ENCODE results near the gene RFX3. TPM values are rescaled to one million over a fixed set of nuclear protein-coding genes. Genes with fewer than 3 reads are reported as not detected.

The RFX3 gene
- total RNA-seq, 4 donors from 2014 or later = 2.1 to 11.5 (median 7.3) TPM

GRCh38 chr9:3471883-3472282, 53.9 kb downstream of the RFX3 start:
- Histone ChIP-seq H3K27me3 (no peaks in the 10 kb centered on the region), H3K27ac (peak overlapping the region in 2 of 4 donors; percentile 19 to 48), H3K36me3 (no peaks in the 10 kb centered on the region), H3K4me1 (peaks cover 20 to 24% of the 10 kb centered on the region in 2 donors), H3K9me3 (no peaks in the 10 kb centered on the region), H3K4me3 (no peak overlapping the region)
- intact Hi-C loops (cut with DNase I; ENCODE audit: low total_unique reads) (no loop called here), in situ Hi-C loops (cut with MboI; ENCODE audit: low sequenced_read_pairs in 4 of 4) (loop anchor here in 2 of 4 donors (25.0 kb wide), 2 partner anchors 90 to 865 kb away; no protein-coding TSS in a partner anchor)
- no peak for ATAC-seq
- DNase-seq = no peak
- no peak for TF ChIP-seq CTCF (IDR thresholded peaks at IDR 0.05 in 4 of 5, conservative IDR thresholded peaks at IDR 0.05 in 1 of 5)
- no peak for TF ChIP-seq POLR2A (IDR thresholded peaks at IDR 0.05)

GRCh38 chr9:3468421-3469205, 57.2 kb downstream of the RFX3 start:
- no peak for ATAC-seq
- in situ Hi-C loops (cut with MboI; ENCODE audit: low sequenced_read_pairs in 4 of 4) = loop anchor here in 2 of 4 donors (25.0 kb wide), 2 partner anchors 94 to 869 kb away; no protein-coding TSS in a partner anchor
- Histone ChIP-seq H3K27me3 (no peaks in the 10 kb centered on the region), H3K4me3 (no peak overlapping the region), H3K36me3 (no peaks in the 10 kb centered on the region), H3K4me1 (peaks cover 17 to 24% of the 10 kb centered on the region in 2 donors), H3K27ac (no peak overlapping the region), H3K9me3 (no peaks in the 10 kb centered on the region)
- intact Hi-C loops (cut with DNase I; ENCODE audit: low total_unique reads) = loop anchor here (5.0 to 10.0 kb wide), 2 partner anchors 59 to 176 kb away; partner anchors contain the start of gene RFX3
- DNase-seq = no peak
- no peak for TF ChIP-seq POLR2A (IDR thresholded peaks at IDR 0.05)
- TF ChIP-seq CTCF (IDR thresholded peaks at IDR 0.05 in 4 of 5, conservative IDR thresholded peaks at IDR 0.05 in 1 of 5) = no peak

GRCh38 chr9:3467593-3468219, 58.1 kb downstream of the RFX3 start:
- DNase-seq (peak; percentile 49 to 61), ATAC-seq (peak; percentile 95 to 98)
- in situ Hi-C loops (cut with MboI; ENCODE audit: low sequenced_read_pairs in 4 of 4) = loop anchor here in 2 of 4 donors (25.0 kb wide), 2 partner anchors 95 to 870 kb away; no protein-coding TSS in a partner anchor
- H3K4me3 ChIP-seq = no peak overlapping the region
- H3K9me3 ChIP-seq = no peaks in the 10 kb centered on the region
- TF ChIP-seq POLR2A (IDR thresholded peaks at IDR 0.05) (no peak), CTCF (IDR thresholded peaks at IDR 0.05 in 4 of 5, conservative IDR thresholded peaks at IDR 0.05 in 1 of 5) (peak; percentile 45 to 89 (median 72))
- peak overlapping the region in 1 of 4 donors; percentile 2 for H3K27ac ChIP-seq
- no peaks in the 10 kb centered on the region for H3K27me3 ChIP-seq
- intact Hi-C loops (cut with DNase I; ENCODE audit: low total_unique reads) = loop anchor here (5.0 to 10.0 kb wide), 2 partner anchors 60 to 177 kb away; partner anchors contain the start of gene RFX3
- peaks cover 17 to 18% of the 10 kb centered on the region in 2 donors for H3K4me1 ChIP-seq
- H3K36me3 ChIP-seq = no peaks in the 10 kb centered on the region

DNA sequence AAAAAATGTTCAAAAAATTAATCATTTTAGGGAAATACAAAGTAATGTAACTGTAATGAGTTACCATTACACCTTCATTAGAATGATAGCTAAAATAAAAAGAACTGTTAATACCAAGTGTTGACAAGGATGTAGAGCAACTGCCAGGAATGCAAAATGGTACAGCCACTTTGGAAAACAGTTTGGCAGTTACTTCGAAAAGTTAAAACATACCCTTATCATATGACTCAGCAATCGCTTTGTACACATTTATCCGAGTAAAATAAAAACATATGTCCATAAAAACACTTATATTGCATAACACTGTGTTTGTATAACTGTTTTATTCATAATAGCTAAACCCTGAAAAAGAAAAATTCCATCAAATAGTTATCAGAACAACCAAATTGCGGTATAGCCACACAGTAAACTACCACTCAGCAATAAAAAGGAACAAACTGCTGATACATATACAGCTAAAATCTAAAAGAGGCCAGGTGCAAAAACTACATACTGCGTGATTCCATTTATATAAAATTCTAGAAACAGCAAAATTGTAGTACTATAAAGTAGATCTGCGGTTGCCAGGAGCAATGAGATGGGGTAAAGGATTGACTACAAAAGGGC, 61.7 kb downstream of the RFX3 start:
- DNase-seq = no peak
- no peaks in the 10 kb centered on the region for H3K9me3 ChIP-seq
- no peak overlapping the region for H3K4me3 ChIP-seq
- H3K4me1 ChIP-seq = peaks cover 18 to 26% of the 10 kb centered on the region in 2 donors
- H3K27ac ChIP-seq = no peak overlapping the region
- intact Hi-C loops (cut with DNase I; ENCODE audit: low total_unique reads) (loop anchor here (10.0 kb wide), 1 partner anchor 181 kb away; no protein-coding TSS in a partner anchor), in situ Hi-C loops (cut with MboI; ENCODE audit: low sequenced_read_pairs in 4 of 4) (loop anchor here in 2 of 4 donors (25.0 kb wide), 2 partner anchors 98 to 873 kb away; no protein-coding TSS in a partner anchor)
- H3K36me3 ChIP-seq = no peaks in the 10 kb centered on the region
- TF ChIP-seq POLR2A (IDR thresholded peaks at IDR 0.05) = no peak
- no peak for TF ChIP-seq CTCF (IDR thresholded peaks at IDR 0.05 in 4 of 5, conservative IDR thresholded peaks at IDR 0.05 in 1 of 5)
- H3K27me3 ChIP-seq = no peaks in the 10 kb centered on the region
- ATAC-seq = no peak

Data from gastrocnemius medialis (tissue), 4 donors.